Thyroid gland (tissue), 4 donors: ENCODE data around the gene NPC1L1.

ENCODE experiments used
- POLR2A ChIP-seq, 2 donors: fragments of 450-650 bp; IDR thresholded peaks; one replicate each; pipeline ENCODE4 v1.6.1; 2017; ENCODE audit warnings: antibody characterized with exemption in 2 of 2, mild to moderate bottlenecking in 2 of 2, moderate library complexity in 1 of 2
- TF ChIP-seq, protein P1 (sequence below), 6 experiments: fragments of 200-600 bp in 3 of 6; fragments of 450-650 bp in 3 of 6; sonication (generic) in 3 of 6; IDR thresholded peaks; one replicate each; pipeline ENCODE4 v1.5.1; 2016 to 2019; ENCODE audit warnings: antibody characterized with exemption in 6 of 6, mild to moderate bottlenecking in 2 of 6, inconsistent platforms in 1 of 6, moderate library complexity in 1 of 6

DNA sequence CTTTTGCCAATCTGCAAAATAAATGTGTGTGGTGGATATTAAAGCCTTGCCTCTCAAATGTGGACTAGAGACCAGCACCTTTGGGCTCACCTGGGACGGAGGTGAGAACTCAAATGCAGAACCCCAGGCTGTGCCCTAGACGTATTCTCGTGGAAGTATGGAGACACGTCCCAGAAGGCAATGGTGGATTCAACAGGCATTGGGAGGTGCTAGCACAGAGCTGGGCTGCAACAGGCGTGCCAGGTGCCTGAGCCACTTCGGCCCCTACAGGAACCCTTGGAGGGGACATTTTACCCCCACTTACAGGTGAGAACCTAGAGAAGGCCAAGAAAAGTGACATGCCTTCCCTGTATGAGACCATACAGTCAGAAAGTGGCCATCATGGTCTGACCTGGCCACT is 20.4 kb upstream of the NPC1L1 start:
- TF ChIP-seq, protein P1, sequence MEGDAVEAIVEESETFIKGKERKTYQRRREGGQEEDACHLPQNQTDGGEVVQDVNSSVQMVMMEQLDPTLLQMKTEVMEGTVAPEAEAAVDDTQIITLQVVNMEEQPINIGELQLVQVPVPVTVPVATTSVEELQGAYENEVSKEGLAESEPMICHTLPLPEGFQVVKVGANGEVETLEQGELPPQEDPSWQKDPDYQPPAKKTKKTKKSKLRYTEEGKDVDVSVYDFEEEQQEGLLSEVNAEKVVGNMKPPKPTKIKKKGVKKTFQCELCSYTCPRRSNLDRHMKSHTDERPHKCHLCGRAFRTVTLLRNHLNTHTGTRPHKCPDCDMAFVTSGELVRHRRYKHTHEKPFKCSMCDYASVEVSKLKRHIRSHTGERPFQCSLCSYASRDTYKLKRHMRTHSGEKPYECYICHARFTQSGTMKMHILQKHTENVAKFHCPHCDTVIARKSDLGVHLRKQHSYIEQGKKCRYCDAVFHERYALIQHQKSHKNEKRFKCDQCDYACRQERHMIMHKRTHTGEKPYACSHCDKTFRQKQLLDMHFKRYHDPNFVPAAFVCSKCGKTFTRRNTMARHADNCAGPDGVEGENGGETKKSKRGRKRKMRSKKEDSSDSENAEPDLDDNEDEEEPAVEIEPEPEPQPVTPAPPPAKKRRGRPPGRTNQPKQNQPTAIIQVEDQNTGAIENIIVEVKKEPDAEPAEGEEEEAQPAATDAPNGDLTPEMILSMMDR (IDR thresholded peaks at IDR 0.05): no peak
- no peak for TF ChIP-seq POLR2A (IDR thresholded peaks at IDR 0.05)
